Measurements from ENCODE around the gene ANKRD9.
A peak's percentile ranks its signal among the peaks of the same experiment; 100 is the strongest.
"Not testable (repeated sequence)": the region's sequence is repeated elsewhere in the genome, so short reads cannot be mapped to it uniquely, and the experiment has no call there.

The ANKRD9 gene

DNA sequence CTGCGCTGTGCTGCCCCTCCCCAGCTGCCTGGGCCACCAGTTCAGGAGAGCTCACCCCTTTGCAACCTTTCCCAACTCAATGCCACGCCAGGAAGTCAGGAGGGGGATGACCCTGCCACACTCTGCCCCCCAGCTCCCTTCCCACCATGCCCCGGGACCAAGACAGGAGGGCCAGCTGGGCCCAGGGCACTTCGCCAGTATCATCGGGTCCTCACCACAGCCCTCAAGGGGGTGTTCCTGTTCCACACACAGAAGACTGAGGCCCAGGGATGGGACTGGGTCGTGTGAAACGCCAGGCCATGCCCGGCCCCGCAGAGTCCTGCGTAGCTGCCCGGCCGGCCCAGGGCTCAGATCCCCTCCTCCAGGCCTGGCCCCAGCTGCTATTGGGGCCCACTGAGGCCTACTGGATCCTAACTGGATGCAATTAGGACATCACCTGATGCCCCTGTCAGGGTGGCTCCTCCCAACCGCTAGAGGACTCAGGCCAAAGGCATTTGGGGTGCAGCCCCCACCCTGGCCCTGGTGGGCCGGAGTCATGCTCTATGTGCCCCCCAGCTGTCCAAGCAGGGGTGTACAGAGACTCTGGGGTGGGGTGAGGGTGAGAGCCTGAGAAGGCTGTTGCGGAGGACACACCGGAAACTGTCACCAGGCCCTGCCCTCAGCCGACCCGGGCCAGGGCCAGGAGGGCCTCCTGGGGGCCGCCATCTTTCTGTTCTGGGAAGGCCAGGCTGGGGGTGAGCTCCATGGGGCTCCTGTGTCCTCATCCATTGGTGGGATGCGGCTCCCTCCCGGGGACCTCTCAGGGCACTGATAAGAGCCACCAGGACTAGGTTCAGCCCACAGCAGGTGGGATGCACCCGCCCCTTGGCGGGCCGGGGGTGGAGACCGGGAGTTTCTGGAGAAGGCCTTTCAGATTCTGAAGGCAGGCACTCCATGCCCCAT lies 29.3 kb upstream of the ANKRD9 start:
- no peak overlapping the region for H3K27ac ChIP-seq
- no peak for DNase-seq (ENCODE audit: low read depth, low spot score)

DNA sequence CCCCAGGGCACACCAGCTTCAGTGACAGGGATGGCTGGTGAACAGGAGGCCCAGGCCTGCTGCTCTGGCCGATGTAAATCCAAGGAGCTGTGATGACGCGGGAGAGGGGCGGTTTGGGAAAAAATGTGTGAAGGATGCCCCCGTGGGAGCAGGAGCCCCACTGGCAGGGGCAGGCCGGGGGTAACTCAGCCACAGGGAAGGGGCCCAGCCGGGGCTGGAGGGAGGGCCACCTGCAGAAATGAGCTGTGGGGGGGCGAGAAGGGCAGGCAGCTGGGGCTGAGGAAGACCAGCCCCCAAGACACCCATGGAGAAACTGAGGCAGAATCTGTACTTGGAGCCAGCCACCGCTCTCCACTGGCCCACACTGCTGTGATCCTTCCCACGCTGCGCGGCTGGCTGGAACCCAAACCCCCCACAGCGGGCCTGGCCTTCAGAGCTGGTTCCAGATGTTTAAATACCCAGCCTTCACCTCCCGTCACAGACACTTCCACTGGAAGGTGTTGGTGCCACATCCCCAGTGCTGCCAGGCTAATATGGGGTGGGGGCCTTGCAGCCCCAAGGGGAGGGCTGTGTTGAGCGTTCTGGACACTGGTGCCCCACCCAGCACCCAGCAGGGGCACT lies 28.5 kb upstream of the ANKRD9 start:
- H3K27ac ChIP-seq: no peak overlapping the region
- no peak for DNase-seq (ENCODE audit: low read depth, low spot score)

DNA sequence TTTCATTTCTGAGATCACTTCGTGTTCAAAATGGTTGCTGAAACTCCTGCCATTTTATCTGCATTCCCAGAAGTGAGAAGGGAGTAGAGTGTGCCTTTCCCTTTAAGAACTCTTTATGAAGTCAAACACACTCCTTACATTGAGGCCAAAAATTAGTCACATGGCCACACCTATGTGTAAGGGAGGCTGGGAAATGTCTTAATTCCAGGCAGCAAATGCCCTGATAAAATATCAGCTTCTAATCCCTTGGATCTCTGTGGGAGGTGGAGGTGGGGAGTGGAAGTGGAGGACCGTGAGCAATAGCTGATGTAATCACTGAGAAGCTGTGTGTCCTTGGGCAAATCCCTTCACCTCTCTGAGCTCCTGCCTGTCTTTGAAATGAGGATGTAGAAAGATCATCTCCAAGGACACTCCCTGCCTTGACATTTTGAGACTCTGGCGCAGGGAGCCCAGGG lies 22.7 kb upstream of the ANKRD9 start:
- peak overlapping the region; percentile 85 for H3K27ac ChIP-seq
- peak; percentile 60 for DNase-seq (ENCODE audit: low read depth, low spot score)

DNA sequence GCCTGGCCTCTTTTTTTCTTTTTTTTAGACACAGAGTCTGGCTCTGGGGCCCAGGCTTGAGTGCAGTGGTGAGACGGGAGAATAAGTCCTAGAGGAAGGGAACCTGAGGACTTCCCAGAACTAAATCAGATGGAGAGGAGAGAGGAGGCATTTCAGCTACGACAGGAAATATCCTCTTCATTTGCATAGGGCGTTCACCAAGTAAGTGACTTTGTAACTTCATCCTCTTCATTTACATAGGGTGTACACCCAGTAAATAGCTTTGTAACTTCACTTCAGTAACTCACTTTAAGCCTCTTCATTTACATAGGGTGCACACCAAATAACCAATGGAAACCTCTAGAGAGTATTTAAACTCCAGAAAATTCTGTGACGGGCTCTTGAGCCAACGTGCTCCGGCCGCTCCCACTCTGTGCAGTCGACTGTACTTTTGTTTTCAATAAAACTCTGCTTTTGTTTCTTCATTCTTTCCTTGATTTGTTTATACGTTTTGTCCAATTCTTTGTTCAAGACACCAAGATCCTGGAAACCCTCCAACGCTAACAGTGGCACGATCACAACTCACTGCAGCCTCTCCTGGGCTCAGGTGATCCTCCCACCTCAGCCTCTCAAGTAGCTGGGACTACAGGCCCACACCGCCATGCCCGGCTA lies 21.4 kb upstream of the ANKRD9 start:
- peak overlapping the region; percentile 85 for H3K27ac ChIP-seq
- peak; percentile 18 for DNase-seq (ENCODE audit: low read depth, low spot score)

DNA sequence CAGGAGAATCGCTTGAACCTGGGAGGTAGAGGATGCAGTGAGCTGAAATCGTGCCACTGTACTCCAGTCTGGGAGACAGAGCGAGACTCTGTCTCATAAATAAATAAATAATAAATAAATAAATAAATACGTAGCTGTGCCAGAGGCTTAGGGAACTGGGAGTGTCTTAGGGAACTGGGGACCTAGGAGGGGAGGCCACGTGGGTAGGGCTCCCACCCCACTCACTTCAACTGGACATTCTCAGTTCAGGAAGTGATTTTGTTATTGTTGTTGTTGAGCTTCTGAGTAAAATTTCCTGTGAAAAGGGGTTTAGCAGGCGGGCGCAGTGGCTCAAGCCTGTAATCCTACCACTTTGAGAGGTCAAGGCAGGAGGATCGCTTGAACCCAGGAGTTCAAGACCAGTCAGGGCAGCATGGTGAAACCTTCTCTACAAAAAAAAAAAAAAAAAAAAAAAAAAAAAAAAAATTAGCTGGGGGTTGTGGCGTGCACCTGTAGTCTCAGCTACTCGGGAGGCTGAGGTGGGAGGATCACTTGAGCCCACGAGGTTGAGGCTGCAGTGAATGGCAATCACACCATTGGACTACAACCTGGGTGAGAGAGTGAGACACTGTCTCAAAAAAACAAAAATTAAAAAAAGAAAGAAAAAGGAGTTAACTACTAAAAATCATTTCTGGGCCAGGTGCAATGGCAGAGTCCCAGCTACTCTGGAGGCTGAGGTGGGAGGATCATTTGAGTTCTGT lies 19.0 kb upstream of the ANKRD9 start:
- DNase-seq (ENCODE audit: low read depth, low spot score): no peak
- peak overlapping the region; percentile 99 for H3K27ac ChIP-seq

DNA sequence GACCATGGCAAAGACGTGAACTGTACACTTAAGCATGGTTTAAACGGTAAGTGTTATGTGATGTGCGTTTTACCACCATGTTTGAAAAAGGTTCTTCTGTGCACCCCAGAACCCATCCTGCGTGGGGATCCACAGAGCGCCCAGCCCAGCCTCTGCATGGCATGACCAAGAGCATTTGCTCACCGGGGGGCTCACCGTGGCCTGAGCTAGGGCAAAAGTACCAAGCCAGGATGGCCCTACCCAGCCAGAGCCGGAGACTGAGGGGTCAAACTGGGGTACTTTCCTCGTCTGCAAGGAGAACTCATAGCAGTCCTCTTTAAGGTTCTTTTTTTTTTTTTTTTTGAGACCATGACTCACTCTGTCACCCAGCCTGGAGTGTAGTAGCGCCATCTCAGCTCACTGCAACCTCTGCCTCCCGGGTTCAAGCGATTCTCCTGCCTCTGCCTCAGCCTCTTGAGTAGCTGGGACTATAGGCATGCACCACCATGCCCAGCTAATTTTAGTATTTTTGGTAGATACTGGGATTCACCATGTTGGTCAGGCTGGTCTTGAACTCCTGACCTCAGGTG lies 16.4 kb upstream of the ANKRD9 start:
- DNase-seq (ENCODE audit: low read depth, low spot score): no peak
- peak overlapping the region; percentile 99 for H3K27ac ChIP-seq

DNA sequence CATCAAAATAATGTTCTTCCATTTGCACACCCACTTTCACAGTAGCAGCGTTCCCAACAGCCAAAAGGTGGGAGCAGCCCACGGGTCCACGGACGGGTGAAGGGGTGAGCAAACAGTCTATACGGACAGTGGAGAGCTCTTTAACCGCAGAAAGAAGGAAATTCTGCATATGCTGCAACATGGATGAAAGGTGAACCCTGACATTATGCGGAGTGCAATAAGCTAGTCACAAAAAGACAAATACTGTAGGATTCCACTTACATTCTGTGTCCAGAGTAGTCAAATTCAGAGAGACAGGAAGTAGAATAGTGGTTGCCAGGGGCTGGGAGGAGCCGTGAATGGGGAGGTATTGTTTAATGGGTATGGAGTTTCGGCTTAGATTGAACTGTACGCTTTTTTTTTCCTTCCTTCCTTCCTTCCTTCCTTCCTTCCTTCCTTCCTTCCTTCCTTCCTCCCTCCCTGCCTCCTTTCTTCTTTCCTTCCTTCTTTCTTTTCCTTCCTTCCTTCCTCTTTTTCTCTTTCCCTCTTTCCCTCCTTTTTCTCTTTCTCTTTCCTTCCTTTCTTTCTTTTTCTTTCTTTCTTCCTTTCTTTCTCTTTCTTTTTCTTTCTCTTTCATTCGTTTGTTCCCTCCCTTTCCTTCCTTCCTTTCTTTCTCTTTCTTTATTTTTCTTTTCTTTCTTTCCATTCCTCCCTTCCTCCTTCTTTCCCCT lies 15.8 kb upstream of the ANKRD9 start:
- peak overlapping the region; percentile 99 for H3K27ac ChIP-seq
- DNase-seq (ENCODE audit: low read depth, low spot score): peak; percentile 29

DNA sequence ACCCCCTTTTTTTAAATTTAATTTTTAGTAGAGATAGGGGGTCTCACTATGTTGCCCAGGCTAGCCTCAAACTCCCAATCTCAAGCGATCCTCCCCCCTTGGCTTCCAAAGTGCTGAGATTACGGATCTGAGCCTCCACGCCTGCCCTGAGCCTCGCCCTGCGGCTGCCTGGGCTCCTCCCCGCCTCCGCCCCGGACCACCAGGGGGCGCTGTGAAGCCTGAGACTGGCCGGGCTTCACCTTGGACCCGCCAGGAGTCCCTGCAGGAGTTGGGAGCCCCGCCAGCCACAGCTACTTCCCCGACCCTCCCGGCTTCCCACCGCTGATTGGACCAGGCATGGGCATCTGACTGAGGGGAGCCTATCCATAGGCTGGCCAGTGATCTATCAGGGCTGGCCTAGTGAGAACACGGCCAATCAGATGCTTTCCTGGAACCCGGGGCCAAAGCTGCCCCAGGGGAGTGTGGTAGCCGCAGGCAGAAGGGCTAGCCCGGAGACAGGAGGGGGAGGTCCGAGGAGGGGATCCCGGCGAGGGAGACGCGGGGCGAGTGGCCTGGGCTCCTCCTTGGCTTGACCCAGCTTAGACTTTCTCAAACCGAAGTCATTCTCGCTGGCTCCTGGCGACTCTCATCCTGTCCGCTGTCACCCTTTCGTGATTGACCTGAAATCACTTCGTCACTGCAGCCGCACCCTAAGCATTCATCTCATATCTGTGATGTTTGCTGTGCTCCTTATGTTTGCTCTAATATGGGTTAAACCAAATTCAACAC lies 15.1 kb upstream of the ANKRD9 start:
- peak overlapping the region; percentile 99 for H3K27ac ChIP-seq
- DNase-seq (ENCODE audit: low read depth, low spot score): peak; percentile 91

DNA sequence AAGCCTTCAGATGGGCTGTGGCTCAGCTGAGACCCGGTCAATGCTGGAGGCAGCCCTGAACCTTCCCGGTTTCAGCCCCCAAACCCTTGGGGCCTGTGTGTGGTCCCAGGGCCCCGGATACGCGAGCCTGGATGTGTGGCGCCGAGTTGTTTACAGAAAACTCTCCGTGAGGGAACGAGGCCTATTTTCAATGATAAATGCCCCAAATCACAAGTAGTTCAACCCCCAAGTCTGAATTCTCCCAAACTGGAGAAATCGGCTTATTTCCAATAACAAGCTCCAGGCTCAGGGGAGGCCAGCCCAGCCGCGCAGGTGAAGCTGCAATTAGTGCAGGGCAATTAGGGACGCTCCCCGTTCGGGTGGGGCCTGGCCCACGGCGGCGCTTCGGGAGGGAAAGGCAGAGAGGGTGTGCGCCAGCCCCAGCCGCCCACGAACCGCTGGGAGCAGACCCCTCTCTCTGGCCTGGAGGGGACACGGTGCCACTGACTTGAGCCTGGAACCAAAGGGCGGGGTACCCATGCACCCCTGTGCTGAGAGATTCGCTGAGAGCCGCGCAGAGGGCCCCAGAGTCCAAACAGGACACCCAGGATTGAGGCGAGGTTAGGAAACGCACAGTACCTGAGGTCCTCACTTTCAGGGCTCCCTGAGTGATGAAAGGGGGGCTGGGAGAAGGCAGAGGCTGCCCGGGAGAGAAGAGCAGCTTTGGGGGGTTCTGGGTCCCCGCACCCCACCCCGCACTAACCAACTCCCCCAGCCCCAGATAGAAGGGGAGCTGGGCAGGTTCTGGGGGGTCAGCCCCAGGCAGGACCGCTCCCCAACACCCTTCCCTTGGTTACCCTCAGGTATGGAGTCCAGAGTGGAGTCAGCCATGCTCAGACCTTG lies 14.2 kb upstream of the ANKRD9 start:
- H3K27ac ChIP-seq: peak overlapping the region; percentile 99
- DNase-seq (ENCODE audit: low read depth, low spot score): no peak

DNA sequence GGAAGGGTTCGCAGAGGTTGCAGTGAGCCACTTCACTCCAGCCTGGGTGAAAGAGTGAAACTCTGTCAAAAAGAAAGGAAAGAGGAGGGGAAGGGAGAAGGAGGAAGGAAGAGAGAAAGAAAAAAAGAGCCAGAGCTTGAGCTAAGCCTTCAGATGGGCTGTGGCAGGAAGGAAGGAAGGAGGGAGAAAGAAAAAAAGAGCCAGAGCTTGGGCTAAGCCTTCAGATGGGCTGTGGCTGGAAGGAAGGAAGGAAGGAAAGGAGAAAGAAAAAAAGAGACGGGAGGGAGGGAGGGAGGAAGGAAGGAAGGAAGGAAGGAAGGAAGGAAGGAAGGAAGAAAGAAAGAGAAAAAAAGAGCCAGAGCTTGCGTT lies 13.6 kb upstream of the ANKRD9 start:
- H3K27ac ChIP-seq: no peak overlapping the region
- no peak for DNase-seq (ENCODE audit: low read depth, low spot score)

DNA sequence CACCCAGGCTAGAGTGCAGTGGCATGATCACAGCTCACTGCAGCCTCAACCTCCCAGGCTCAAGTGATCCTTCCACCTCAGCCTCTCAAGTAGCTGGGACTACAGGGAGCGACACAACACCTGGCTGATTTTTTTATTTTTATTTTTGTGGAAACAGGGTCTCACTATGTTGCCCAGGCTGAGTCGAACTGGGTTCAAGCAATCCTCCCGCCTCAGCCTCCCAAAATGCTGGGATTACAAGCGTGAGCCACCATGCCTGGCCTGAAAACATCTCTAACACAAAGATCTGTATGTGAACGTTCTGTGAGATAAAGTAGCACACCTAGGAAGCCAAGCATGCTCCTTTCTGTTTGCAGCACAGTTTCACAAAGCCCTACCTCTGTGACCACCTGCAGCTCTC lies 10.1 kb upstream of the ANKRD9 start:
- DNase-seq (ENCODE audit: low read depth, low spot score); H3K27ac ChIP-seq: not testable (repeated sequence)

DNA sequence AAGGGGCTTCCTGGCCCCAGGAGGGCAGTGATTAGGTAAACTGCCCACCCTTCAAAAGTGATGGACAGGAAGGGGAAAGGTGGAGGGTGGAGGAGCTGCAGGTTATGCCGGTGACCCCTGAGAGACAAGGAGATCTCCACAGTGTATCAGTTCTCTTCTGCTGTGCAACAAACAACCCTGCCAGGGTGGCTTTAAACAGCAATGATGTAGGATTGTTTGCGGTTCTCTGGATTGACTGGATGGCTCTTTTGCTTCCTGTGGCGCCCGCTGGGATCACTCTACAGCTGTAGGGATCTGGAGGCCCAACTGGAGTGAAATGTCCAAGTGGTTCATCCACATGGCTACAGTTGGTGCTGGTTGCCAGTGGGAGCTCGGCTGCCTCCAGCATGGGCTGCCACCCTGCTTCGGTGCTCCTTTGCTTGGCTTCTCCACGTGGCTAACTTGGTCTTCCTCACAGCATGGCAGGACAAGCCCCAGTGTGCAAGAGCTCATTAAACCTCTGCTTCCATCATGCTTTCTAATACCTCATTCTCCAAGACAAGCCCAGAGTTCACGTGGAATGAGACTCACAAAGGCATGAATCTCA lies 8.6 kb upstream of the ANKRD9 start:
- no peak for DNase-seq (ENCODE audit: low read depth, low spot score)
- no peak overlapping the region for H3K27ac ChIP-seq

DNA sequence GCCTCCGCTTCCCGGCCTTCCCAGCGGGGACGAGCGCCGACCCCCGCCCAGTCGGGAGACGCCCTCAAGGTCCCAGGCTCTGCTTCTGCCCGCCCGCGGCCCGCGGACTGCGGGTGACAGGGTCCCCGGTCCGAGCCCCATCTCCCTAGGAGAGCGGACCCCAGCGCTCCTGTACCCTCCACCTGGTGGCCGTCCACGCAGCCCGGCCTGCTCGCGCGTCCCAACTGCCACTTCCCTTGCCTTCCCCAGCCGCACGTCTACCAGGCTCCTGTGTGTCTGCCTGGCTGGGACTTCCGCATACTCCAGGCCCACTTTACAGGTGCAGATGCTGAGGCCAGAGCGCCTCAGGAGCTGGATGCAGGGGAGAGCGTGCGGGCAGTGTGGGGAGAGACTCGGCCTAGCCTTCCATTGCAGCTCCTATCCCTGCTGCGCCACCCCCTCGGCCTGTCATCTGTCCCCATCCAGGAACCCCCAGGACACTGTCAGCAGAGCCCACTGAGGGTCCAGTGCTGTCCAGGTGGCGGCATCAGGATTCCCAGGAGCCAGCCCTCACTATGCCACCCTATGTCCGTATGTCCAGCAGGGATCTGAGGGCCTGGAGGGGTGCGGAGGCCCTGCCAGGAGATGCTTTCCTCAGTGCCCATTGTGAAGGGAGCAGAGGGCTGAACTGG lies 8.0 kb upstream of the ANKRD9 start:
- DNase-seq (ENCODE audit: low read depth, low spot score): no peak
- H3K27ac ChIP-seq: no peak overlapping the region

DNA sequence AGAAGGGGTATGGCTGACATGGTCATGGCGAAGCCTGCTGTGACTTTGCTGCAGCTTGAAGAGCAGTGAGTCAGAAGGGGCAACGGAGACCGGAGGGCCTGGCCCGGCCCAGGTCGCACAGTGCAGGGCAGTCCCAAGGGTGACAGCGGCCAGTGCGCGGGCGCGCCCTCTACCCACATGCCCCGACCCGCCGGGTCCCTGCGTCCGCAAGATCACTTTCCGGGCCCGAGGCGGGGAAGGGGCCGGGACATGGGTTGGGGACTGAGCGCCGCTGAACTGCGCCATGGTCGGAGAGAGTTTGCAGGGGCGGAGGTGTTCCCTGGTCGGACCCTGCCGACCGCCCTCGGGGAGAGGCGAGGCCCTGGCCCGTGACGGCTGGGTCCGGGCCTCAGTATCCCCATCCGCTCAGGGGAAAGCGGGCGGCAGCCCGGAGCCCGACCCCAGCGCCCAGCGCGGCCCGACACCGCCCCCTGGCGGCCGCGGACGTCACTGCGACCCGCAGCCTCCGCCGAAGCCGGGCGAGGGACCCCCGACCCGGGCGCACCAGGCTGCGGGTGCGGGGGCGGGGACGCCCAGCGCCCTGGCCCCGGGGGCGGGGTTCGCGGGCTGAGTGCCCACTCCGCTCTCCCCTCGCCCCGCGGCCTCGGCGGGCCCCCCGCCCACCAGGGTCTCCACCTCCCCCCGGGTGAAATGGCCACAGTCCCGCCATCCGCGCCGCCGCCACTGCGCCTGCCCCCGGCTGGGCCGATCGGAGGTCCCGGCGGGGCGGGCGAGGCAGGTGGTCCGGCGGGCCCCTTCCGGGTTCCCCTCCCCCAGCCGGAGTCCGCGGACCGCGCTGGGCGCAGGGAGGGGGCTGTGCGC lies 7.2 kb upstream of the ANKRD9 start:
- DNase-seq (ENCODE audit: low read depth, low spot score): no peak
- no peak overlapping the region for H3K27ac ChIP-seq

DNA sequence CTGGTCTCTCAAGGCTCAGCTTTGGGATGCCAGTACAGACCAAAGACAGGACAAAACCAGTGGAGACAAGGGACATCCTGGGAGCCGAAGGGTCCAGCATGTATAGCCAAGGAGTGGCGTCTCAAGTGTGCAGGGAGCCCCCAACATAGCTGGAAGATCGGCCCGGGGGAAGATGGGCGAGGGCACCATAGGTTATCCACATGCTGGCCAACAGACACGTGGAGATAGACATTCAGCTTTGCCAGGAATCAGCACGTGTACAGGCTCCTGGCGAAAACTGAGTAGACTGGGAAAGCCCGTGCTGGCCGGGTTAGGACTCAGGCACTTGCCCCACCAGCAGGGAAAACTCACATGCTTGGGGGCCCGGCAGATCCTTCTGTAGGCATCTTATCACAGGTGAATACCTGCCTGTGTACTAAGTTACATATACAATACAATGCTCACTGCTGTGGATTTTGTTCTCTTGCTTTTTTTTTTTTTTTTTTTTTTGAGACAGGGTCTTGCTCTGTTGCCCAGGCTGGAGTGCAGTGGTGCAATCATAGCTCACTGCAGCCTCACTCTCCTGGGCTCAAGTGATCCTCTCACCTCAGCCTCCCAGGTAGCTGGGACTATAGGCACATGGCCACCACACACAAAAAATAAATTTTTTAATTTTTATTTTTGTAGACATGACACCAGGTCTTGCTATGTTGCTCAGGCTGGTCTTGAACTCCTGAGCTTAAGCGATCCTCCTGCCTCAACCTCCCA lies 5.6 kb upstream of the ANKRD9 start:
- no peak for DNase-seq (ENCODE audit: low read depth, low spot score)
- no peak overlapping the region for H3K27ac ChIP-seq

Data from epithelial cell of prostate (primary cell).